GM12875 (cell line): ENCODE measurements around the gene PRKCZ.
"Not testable (repeated sequence)": the region's sequence is repeated elsewhere in the genome, so short reads cannot be mapped to it uniquely, and the experiment has no call there.

Experiments
- H3K4me3 ChIP-seq: one replicate; pipeline ENCODE4 v1.5.1; 2011; ENCODE audit warnings: low read depth, low read length, control low read depth
- TF ChIP-seq, protein P1 (sequence below): IDR thresholded peaks from 2 replicates; pipeline ENCODE4 v1.5.1; 2011; ENCODE audit warnings: low read depth, mild to moderate bottlenecking, control low read depth, inconsistent platforms, low read length, moderate library complexity, borderline replicate concordance; ENCODE audit not compliant: insufficient read depth

The PRKCZ gene

DNA sequence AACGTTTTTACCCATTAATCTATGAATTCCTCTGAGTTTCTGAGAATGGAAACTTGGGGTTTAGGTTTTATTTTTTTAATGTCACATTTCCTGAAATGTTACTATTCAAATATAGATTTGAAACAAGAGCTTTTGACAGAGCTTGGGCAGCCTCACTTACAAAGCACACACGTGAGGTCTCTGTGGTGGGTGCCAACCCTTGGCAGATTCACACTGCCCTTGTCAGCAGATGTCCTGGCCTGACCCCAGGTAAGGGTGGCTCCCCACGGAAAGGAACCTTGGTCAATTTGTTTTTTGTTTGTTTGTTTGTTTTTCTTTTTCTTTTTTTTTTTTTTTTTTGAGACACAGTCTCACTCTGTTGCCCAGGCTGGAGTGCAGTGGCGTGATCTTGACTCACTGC lies 90.8 kb downstream of the PRKCZ start:
- H3K4me3 ChIP-seq, result no peak overlapping the region
- TF ChIP-seq, protein P1, sequence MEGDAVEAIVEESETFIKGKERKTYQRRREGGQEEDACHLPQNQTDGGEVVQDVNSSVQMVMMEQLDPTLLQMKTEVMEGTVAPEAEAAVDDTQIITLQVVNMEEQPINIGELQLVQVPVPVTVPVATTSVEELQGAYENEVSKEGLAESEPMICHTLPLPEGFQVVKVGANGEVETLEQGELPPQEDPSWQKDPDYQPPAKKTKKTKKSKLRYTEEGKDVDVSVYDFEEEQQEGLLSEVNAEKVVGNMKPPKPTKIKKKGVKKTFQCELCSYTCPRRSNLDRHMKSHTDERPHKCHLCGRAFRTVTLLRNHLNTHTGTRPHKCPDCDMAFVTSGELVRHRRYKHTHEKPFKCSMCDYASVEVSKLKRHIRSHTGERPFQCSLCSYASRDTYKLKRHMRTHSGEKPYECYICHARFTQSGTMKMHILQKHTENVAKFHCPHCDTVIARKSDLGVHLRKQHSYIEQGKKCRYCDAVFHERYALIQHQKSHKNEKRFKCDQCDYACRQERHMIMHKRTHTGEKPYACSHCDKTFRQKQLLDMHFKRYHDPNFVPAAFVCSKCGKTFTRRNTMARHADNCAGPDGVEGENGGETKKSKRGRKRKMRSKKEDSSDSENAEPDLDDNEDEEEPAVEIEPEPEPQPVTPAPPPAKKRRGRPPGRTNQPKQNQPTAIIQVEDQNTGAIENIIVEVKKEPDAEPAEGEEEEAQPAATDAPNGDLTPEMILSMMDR, result no peak

- TF ChIP-seq, protein P1, result no peak
- no peak overlapping the region for H3K4me3 ChIP-seq
Measured at GRCh38 chr1:2143814-2144500, 93.7 kb downstream of the PRKCZ start.

- TF ChIP-seq, protein P1, result no peak
Measured at GRCh38 chr1:2144501-2145090, 94.4 kb downstream of the PRKCZ start.

GRCh38 chr1:2145946-2146835 lies 96.0 kb downstream of the PRKCZ start:
- TF ChIP-seq, protein P1, result no peak
- H3K4me3 ChIP-seq, result no peak overlapping the region

More at GRCh38 chr1:2144501-2145090, 94.4 kb downstream of the PRKCZ start:
- no peak overlapping the region for H3K4me3 ChIP-seq

- TF ChIP-seq, protein P1, result no peak
- H3K4me3 ChIP-seq, result no peak overlapping the region
Measured at GRCh38 chr1:2146836-2147517, 96.8 kb downstream of the PRKCZ start.

GRCh38 chr1:2147869-2148268 lies 97.7 kb downstream of the PRKCZ start:
- H3K4me3 ChIP-seq, result not testable (repeated sequence)

GRCh38 chr1:2148691-2149090 lies 98.5 kb downstream of the PRKCZ start:
- TF ChIP-seq, protein P1, result no peak
- H3K4me3 ChIP-seq, result no peak overlapping the region
